Measurements from ENCODE around the gene OR2V1.

DNA sequence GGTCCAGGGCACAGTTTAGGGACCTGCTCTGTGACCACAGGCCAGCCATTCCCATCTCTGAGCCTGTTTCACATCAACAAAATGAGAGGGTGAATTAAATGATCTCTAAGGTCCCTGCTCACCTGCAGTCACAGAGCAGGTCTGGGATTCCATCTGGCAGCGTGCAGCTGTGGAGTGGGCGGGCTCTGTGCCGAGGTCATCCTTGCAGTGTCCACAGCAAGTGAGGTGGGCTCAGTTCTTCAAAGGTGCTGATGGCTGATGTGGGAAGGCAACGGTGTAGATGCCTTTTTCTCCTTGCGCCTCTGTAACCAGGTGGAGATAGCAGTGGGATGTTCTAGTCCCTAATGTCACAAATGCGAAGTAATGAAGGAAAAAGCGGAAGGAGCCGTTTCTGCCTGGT, 11.9 kb downstream of the OR2V1 start:
- TF ChIP-seq, protein P1, sequence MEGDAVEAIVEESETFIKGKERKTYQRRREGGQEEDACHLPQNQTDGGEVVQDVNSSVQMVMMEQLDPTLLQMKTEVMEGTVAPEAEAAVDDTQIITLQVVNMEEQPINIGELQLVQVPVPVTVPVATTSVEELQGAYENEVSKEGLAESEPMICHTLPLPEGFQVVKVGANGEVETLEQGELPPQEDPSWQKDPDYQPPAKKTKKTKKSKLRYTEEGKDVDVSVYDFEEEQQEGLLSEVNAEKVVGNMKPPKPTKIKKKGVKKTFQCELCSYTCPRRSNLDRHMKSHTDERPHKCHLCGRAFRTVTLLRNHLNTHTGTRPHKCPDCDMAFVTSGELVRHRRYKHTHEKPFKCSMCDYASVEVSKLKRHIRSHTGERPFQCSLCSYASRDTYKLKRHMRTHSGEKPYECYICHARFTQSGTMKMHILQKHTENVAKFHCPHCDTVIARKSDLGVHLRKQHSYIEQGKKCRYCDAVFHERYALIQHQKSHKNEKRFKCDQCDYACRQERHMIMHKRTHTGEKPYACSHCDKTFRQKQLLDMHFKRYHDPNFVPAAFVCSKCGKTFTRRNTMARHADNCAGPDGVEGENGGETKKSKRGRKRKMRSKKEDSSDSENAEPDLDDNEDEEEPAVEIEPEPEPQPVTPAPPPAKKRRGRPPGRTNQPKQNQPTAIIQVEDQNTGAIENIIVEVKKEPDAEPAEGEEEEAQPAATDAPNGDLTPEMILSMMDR (IDR thresholded peaks at IDR 0.05; ENCODE audit: low read depth, low read length) = no peak
- no peak for TF ChIP-seq EZH2phosphoT487 (IDR thresholded peaks at IDR 0.05; ENCODE audit: low read depth)

Measured in OCI-LY3 (cell line).